CD4-positive, alpha-beta T cell treated with Interleukin-6 for 4 hours (primary cell): Measurements from ENCODE around the gene TMEM169.
"Not testable (repeated sequence)": the region's sequence is repeated elsewhere in the genome, so short reads cannot be mapped to it uniquely, and the experiment has no call there.

ENCODE experiments used
- DNase-seq: peaks from one replicate; pipeline ENCODE4 v3.0.0-alpha.2; 2020; ENCODE audit warnings: mixed read lengths

TMEM169 gene

GRCh38 chr2:216072473-216072872 lies 9.2 kb upstream of the TMEM169 start:
- DNase-seq: no peak

DNA sequence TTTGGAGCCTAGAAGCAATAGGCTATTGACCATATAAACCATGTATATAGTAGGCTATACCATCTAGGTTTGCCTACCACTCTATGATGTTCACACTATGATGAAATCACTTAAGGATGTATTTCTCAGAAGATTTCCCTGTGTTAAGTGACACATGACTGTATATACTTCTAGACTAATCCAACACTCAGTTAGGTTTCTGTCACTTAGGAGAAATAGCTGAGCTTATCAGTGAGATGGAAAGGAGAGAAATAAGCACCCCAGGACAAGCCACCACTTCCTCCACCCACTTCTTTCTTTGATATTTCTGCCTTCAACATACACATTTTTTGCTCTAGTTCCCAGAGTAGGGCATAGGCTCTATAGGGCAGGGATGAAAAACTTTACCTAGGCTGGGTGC lies 7.9 kb upstream of the TMEM169 start:
- no peak for DNase-seq

DNA sequence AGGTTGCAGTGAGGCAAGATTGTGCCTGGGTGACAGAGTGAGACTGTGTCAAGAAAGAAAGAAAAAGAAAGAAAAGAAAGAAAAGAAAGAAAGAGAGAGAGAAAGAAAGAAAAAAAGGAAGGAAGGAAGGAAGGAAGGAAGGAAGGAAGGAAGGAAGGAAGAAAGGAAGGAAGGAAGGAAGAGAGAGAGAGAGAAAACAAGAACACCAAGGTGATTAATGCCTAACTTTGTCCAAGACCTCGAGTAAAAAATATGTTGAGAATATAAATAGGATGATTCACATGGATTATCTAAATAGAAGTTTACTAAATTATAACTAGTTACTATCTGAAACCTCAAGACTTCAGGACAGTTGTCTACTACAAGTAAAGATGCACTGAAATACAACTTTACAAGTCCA lies 7.3 kb upstream of the TMEM169 start:
- no peak for DNase-seq

- DNase-seq: no peak
Measured at GRCh38 chr2:216074794-216075193, 6.9 kb upstream of the TMEM169 start.

- DNase-seq: no peak
Measured at GRCh38 chr2:216075510-216076485, 5.9 kb upstream of the TMEM169 start.

DNA sequence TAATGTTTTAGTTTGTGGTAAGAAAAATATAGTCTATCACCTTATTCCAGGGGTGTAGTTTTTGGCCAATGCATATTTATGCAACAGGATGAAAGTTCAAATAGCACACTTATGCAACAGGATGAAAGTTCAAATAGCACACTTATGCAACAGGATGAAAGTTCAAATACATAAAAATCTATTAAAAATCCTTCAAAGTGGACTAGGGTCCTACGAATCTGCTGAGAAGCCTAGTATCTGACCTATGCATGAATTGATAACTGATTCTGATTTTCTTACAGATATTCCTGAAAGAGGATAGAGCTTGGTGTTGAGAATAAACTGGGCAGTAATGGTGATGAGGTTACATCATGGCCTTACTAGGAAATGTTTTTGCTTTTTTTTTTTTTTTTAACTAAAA lies 2.9 kb upstream of the TMEM169 start:
- DNase-seq: no peak

DNA sequence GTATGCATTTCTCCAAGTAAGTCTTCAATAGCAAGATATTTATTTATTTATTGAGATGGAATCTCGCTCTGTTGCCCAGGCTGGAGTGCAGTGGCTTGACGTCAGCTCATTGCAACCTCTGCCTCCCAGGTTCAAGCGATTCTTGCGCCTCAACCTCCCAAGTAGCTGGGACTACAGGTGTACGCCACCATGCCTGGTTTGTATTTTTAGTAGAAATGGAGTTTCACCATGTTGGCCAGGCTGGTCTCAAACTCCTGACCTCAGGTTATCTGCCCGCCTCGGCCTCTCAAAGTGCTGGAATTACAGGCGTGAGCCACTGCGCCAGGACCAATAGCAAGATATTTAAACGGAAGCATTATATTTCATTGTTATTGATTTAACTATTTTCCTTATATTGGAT lies 1.7 kb upstream of the TMEM169 start:
- DNase-seq: not testable (repeated sequence)

DNA sequence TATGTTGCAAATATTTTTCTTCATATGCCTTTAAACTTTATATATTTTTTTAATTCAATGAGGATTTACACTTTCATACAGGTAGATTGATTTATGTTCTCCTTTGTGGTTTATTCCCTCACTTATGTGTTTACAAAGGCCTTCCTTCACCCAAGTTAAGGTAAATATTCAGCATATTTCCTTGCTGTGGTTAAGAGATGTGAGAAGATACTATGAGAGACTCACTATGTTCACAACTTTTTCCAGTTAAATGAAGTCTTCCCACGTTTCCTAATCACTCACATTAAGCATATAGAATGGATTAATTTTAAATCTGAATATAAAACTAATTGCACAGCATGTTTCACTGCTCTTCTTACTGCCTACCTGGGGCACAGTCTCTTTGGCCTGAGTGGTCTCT lies 707 bp upstream of the TMEM169 start:
- DNase-seq: no peak

DNA sequence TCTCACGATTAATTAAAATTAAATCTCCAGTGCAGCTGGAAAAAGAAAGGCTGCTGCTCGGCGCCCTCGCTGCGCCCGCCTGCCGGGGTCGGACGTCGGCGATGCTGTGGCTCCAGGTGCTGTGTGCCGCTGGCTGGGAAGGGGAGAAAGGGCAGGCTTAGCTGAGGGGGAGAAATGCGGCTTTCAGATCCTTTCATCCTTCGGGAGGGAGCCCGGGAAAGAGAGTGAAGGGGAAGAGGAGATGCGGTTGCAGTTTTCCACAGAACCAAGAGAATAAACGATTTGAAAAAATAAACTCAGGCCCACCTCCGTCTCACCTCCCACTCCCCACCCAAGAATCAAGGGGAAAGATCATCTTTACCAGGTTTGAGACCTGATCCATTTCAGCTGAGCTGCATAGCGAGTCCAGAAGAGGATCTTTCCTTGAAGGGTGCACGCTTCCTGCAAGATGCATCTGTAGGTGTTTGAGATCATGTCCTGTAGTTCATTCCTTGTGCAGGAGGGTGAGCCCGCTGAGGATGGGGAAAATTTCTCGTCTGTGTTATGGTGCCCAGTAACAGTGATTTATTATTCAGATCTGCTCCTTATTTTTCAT lies 495 bp downstream of the TMEM169 start:
- DNase-seq: peak; percentile 10

DNA sequence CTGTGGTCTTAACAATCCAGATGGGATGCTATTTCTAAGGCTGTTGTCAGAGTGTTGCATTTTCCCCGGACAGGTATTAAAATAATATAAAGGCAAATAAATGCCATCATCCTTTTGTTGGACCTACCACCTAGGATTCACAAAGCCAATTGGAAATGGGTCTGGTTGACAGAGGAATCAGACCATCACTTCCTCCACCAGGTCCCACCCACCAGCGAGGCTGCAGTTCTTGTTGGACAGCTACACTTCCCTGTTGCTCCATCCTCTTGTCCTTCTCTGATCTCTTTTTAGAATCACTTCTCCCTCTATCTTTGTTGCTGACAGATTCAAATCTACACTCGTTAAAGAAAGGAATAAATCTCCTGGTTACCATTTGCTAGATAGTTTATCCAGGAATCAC lies 1.1 kb downstream of the TMEM169 start:
- peak; percentile 22 for DNase-seq

DNA sequence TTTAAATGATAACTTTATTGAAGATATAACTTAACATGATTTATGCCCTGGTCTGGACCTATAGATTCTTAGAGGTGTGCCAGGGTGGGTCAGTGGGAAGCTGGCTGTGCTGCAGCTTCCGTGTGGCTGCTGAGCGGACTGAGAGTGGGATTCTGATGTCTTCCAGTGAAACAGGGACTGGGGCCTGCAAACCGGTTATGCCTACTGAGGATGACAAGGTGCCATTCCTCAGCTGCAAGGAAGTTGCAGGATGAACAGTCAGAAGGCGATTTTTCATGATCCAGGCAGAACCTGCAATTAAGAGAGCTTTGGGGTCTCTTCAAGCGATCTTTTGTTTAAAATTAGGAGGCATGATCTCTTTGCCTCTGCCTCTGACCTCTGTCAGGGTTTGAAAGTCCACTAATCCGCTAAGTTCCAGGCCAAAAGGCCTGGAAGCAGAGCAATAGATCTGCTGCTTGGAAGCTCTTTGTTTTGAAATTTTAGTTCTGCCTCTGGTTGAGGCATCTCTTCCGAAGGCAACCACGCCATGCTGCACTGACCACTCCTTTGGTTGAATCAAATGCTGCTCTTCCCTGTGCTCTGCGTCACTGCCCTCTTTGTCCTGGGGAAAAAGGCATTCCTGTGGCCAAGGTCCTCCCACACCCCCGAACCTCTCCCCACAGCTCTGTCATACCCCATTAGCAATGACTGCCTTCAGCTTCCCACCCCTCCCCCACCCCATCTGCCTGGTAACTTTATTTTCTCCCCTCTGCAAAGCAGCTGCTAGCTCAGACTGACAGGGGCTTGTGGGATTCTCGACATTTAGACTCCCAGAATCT lies 2.0 kb downstream of the TMEM169 start:
- peak; percentile 27 for DNase-seq

- peak; percentile 59 for DNase-seq
Measured at GRCh38 chr2:216084547-216084946, 2.8 kb downstream of the TMEM169 start.

DNA sequence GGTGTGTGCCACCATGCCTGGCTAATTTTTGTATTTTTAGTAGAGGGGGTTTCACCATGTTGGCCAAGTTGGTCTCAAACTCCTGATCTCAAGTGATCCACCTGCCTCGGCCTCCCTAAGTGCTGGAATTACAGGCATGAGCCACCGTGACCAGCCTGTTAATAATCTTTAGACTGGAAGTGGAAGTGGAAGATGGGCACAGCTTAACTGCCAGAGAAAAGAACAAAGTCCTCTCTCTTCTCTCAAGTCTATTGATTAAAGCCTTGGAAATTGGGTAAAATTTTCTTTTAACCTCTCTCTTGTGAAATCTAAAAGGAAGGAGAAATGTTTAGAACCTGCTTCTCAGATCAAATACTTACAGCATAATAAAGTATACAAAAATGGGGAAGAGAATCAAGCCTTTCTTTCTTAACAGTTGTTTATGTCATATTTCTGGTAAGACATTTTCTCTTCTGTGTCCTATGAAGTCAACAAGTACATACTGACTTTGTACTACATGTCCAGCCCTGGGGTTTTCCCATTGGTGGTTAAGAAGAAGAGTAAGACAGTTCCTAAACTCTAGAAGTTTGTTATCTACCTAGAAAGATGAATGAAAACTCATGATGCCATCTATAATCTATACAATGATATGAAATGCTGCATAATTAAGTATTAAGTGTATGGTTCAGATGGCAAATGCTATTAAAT lies 4.6 kb downstream of the TMEM169 start:
- no peak for DNase-seq

GRCh38 chr2:216090369-216090786 lies 8.7 kb downstream of the TMEM169 start:
- DNase-seq: no peak

DNA sequence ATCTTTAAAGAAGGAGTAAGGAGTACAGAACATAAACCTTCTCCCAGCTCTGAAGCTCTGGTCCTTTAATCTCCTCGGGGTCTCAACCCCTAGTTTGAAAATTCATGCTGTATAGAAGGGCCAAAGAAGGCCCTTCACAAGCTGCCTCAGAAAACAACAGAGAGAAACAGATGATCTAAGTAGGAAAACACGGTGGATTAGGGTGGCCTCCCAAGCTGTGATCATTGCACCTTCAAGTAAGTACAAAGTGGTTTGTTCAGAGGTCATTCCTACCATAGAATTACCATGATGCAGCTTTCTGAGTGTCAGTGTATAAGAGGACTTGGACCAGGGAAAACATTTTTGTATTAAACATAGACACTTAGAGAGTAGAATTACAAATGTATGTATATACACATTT lies 10.9 kb downstream of the TMEM169 start:
- no peak for DNase-seq

- no peak for DNase-seq
Measured at GRCh38 chr2:216094701-216095100, 13.0 kb downstream of the TMEM169 start.

DNA sequence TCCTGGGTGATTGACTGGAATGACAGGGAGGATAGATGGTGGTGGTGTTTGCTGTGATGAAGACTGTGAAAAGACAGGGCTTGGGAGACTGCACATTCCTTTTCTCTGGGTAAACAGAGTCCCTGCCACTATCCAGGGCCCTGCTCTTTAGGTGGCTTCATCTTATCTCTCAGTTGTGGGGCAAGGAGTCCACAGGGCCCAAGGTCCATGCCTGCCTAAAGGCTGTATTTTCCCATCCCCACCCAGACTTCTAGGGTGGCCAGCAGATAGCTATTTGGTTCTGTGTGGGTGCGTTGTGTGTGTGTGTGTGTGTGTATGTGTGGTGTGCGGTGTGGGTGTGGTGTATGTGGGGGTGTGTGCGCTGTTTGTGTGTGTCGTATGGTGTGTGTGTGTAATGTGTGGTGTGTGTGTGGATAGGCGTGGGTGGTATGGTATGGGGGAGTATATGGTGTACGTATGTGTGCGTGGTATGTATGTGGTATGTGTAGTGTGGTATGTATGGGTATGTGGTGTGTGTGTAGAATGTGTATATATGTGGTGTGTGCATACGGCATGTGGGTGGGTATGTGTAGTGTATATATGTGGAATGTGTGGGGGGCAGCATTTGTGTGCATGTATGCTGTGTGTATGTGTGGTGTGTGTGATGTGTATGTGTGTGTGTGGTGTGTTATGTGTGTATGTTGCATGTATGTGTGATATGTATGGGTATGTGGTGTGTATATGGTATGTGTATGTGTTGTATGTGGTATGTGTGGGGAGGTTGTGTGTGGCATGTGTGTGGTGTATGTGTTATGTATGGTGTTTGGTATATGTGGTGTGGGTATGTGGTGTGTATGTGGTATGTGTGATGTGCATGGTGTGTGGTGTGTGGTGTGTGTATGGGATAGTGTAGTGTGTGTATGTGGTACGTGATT lies 17.0 kb downstream of the TMEM169 start:
- no peak for DNase-seq

GRCh38 chr2:216101109-216101508 lies 19.4 kb downstream of the TMEM169 start:
- DNase-seq: no peak

GRCh38 chr2:216103213-216103612 lies 21.5 kb downstream of the TMEM169 start:
- DNase-seq: no peak

GRCh38 chr2:216104691-216105090 lies 23.0 kb downstream of the TMEM169 start:
- no peak for DNase-seq

DNA sequence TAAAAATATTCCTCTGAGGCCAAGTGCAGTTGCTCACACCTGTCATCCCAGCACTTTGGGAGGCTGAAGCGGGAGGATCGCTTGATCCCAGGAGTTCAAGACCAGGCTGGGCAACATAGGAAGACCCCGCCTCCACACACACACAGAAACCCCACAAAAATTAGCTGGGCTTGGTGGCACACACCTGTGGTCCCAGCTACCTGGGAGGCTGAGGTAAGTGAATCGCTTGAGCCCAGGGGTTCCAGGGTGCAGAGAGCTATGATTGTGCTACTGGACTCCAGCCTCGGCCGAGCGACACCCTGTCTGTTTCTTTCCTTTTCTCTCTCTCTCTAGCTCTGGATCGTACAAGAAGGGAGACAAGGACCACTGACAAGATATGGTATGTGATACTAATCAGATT lies 25.6 kb downstream of the TMEM169 start:
- DNase-seq: no peak

- DNase-seq: no peak
Measured at GRCh38 chr2:216107760-216108159, 26.0 kb downstream of the TMEM169 start.
